GM15510 (cell line): ENCODE measurements around the gene SNW1.

Experiments
- POLR2A ChIP-seq: IDR thresholded peaks from 3 replicates; pipeline ENCODE4 v1.6.1; 2011; ENCODE audit warnings: borderline replicate concordance; ENCODE audit not compliant: insufficient read length; ENCODE audit errors: extremely low read depth

SNW1 gene

DNA sequence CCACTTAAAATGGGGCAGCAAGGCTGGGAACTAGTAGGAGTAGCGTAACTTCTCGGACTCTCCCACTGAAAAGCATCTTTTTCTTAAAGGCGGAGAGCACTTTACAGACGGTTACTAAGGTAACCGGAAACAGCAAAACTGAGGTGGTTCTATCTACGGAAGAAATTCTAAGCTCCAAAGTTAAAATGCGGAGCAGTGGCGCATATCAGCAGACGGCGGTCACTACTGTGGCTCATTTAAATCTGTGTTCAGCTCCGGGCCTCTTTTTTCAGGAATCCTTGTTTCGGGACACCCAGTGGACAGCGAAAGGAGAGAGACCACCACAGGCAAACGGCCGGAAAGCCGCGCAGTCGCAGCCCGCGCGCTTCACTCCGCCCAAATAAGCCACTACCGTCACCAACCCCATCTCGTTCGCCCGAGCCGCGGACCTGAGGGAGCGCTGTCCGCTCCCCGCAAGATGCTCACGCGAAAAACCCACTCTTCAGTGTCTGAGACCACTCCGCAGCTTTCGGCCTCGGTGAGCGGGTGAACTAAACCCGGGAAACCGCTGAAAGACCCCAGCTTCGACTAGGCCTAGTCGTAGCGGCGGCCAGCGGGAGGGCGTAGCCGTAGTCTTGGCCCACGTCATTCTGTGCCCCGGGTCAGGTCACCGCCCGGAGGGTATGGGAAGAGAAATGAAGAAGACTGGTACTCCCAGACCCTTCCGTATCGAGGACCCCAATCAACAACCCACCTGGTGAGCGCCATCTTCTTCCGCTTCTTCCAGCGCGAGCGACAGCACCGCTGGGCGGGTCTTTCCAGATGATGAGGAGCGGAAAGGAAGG lies at the start of gene SNW1:
TSS of gene SNW1 (minus strand) at position 776 of the 824 bp plus-strand sequence. CDS start at position 747, 29 bp downstream.
- TF ChIP-seq POLR2A = peak; percentile 74

DNA sequence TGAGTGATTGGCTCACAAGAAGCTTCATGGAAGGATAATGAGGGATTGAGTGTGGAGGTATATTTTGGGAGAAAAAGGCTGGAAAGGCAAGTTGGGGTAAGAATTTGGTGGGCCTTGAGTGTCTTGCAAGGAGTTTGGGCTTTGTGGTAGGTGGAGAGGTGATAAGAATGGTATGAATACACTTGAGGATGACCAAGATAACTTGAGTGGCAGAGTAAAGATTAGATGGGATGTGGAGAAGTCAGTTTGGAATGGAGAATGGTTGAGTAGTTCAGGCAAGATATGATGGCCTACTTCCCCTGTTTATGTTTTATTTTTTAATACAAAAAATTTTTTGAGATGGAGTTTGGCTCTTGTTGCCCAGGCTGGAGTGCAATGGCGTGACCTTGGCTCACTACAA lies 48.1 kb upstream of the SNW1 start:
- no peak for TF ChIP-seq POLR2A

DNA sequence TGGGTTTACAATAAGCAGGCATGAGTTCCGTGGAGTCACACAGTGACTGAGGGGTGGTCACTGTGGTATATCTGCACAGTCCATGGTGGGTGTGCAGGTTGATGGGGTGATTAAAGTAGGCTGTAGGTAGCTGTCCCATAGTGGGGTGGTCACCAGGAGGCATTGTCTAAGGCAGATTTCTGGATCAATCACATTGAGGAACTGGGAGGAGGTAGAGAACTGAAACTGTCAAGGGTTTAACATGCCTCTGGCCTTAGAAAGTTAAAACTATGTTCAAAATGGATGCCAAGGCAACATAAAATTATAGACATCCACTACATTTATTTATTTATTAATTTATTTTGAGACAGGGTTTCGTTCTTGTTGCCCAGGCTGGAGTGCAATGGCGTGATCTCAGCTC lies 47.3 kb upstream of the SNW1 start:
- TF ChIP-seq POLR2A = no peak

DNA sequence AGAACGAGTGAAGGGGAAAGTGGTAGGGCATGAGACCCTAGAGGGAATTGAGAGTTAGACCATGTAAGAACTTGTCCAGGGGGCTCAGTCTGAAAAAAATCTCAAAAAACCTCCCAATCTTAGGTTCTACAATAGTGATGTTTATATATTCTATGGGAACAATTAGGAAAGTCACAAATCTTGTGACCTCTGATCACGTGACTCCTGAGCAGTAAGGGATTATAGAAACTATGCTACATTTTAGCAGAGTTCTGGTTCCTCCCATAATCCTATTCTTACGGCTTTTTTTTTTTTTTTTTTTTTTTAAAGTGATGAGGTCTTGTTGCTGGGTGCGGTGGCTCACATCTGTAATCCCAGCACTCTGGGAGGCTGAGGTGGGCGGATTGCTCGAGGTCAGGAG lies 44.8 kb upstream of the SNW1 start:
- TF ChIP-seq POLR2A = no peak

GRCh38 chr14:77804592-77804991 lies 43.6 kb upstream of the SNW1 start:
- TF ChIP-seq POLR2A = no peak

DNA sequence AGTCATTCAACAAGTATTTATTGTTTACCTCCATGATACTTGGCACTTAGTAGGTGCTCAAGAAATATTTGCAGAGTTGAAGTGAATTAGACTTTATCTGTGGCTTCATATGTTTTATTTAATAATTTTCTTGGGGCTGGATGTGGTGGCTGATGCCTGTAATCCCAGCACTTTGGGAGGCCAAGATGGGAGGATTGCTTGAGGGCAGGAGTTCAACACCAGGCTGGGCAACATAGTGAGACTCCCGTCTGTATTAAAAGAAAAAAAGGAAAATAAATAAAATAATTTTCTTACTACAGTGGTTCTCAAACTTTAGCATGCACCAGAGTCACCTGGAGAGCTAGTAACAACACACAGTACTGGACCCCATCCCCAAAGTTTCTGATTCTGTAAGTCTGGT lies 39.9 kb upstream of the SNW1 start:
- no peak for TF ChIP-seq POLR2A

DNA sequence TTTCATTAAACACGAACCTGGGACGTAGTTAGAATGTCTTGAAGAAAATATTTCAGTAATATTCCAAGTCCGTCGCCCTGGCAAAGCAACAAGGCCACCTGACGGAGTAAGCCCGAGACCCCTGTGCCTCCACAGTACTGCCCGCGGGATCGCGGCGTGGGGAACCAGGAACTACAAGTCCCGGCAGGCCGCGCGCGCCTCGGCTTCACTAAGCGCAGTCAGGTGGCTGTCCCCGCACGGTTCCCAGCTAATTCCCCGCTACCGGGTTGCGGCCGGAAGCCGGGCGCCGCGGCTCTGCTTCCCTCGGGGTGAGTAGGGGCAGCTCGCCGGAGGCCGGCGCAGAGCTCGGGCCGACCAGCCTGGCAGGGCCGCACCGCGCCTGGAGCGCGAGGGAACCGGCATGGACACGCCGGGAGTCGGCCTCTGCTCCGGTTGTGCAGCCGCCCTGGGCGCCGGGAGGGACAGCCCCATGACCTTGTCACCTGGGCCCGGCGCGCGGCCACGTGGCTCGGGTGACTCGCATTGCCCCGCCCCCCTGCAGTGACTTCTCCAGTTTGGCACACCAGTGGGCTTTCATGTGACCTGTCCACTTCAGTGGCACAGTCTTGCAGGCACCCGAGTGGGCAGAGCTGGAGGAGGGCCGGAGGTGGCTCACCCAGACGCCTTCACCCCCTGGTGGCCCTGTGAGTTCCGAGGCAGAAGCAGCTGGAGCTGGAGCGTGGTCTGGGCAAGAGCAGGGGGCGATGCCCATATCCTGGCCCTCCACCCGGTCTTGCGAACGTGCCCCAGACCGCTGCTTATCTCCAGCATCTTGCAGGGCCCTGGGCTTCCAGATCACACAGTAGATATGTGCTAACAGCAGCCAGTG lies 39.1 kb upstream of the SNW1 start, which contains the start of gene ADCK1:
TSS of gene ADCK1 (plus strand) at position 247 of the 868 bp plus-strand sequence. CDS start 18,870 bp downstream, outside the sequence.
- peak; percentile 76 for TF ChIP-seq POLR2A

GRCh38 chr14:77794357-77794756 lies 33.4 kb upstream of the SNW1 start:
- TF ChIP-seq POLR2A = no peak

GRCh38 chr14:77791225-77791600 lies 30.3 kb upstream of the SNW1 start:
- TF ChIP-seq POLR2A = no peak

DNA sequence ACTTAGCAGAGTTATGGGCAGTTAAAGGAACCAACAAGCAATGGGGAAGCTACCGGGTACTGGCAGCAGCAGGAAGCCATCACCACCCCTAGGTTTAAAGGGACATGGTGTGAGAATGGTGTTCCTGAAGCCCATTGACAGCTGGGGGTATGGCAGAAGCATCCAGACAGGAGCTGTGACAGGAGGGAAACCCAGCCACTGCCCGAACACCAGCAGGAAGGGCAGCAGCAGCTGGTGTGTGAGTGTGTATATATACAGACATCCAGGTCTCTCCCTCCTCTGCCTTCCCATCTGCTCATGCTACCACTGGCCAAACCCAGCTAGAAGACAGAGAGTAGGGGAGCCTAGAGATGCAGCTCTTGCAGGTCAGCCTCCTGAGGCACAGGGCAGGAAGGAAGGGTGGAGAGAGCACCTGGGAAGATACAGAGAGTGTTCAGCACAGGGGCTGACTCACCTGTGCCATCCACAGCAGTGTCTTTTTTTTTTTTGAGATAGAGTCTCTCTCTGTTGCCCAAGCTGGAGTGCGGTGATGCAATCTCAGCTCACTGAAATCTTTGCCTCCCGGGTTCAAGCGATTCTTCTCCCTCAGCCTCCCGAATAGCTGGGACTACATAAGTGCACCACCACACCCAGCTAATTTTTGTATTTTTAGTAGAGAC lies 29.7 kb upstream of the SNW1 start:
- no peak for TF ChIP-seq POLR2A

- no peak for TF ChIP-seq POLR2A
Observed at GRCh38 chr14:77786148-77786547, 25.2 kb upstream of the SNW1 start.

GRCh38 chr14:77782202-77782601 lies 21.2 kb upstream of the SNW1 start:
- TF ChIP-seq POLR2A = no peak

GRCh38 chr14:77763978-77764377 lies 3.0 kb upstream of the SNW1 start:
- TF ChIP-seq POLR2A = no peak

DNA sequence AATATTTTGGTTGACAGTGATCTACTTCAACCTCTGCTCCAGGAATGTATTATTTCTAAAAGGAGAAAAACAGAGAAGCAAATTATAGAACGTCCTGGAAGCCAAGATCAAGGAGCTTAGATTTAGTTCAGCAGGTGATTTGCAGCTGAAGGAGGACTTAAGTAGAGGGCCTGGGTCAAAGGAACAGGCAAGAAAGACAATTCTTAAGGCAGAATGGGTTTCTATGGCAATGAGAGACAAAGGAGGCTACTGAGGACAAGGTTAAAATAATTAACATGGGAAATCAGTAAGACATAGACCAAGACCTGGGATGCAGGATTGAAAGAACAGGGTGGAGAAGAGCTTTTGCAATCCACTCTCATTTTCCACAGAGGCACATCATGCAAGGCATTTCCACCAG lies 2.4 kb upstream of the SNW1 start:
- TF ChIP-seq POLR2A = no peak
